ENCODE data around the gene STX10. TPM values are rescaled to one million over a fixed set of nuclear protein-coding genes. Genes with fewer than 3 reads are reported as not detected.
"Not testable (repeated sequence)": the region's sequence is repeated elsewhere in the genome, so short reads cannot be mapped to it uniquely, and the experiment has no call there.

STX10 gene
- total RNA-seq, 1 donor from 2014 or later: 70.2 TPM

DNA sequence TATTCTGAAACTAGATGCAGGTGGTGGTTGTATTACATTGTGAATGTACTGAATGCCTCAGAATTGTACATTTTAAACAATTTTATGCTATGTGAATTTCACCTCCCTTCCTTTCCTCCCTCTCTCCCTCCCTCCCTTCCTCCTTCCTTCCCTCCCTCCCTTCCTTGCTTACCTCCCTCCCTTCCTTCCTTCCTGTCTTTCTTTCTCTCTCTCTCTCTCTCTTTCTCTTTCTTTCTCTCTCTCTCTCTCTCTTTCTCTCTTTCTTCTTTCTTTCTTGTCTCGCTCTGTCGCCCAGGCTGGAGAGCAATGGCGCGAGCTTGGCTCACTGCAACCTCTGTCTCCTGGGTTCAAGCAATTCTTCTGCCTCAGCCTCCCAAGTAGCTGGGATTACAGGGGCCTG lies 37.2 kb upstream of the STX10 start:
- TF ChIP-seq, protein P1, sequence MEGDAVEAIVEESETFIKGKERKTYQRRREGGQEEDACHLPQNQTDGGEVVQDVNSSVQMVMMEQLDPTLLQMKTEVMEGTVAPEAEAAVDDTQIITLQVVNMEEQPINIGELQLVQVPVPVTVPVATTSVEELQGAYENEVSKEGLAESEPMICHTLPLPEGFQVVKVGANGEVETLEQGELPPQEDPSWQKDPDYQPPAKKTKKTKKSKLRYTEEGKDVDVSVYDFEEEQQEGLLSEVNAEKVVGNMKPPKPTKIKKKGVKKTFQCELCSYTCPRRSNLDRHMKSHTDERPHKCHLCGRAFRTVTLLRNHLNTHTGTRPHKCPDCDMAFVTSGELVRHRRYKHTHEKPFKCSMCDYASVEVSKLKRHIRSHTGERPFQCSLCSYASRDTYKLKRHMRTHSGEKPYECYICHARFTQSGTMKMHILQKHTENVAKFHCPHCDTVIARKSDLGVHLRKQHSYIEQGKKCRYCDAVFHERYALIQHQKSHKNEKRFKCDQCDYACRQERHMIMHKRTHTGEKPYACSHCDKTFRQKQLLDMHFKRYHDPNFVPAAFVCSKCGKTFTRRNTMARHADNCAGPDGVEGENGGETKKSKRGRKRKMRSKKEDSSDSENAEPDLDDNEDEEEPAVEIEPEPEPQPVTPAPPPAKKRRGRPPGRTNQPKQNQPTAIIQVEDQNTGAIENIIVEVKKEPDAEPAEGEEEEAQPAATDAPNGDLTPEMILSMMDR (IDR thresholded peaks at IDR 0.05; ENCODE audit: insufficient read depth, low read length, poor library complexity, severe bottlenecking): no peak
- no peaks in the 10 kb centered on the region for H3K27me3 ChIP-seq (ENCODE audit: control insufficient read depth, insufficient read depth, low read length)
- no peak overlapping the region for H3K4me3 ChIP-seq (ENCODE audit: low read depth, low read length)
- no peaks in the 10 kb centered on the region for H3K36me3 ChIP-seq (ENCODE audit: control insufficient read depth, insufficient read depth, low read length)
- DNase-seq (ENCODE audit: low read depth): no peak

DNA sequence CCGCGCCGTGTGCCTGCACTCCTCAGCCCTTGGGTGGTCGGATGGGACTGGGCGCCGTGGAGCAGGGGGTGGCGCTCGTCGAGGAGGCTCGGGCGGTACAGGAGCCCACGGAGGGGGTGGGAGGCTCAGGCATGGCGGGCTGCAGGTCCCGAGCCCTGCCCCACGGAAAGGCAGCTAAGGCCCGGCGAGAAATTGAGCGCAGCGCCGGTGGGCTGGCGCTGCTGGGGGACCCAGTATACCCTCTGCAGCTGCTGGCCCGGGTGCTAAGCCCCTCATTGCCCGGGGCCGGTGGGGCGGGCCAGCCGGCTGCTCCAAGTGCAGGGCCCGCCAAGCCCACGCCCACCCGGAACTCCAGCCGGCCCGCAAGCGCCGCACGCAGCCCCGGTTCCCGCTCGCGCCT lies 36.5 kb upstream of the STX10 start:
- not testable (repeated sequence) for H3K27me3 ChIP-seq (ENCODE audit: control insufficient read depth, insufficient read depth, low read length); H3K4me3 ChIP-seq (ENCODE audit: low read depth, low read length); H3K36me3 ChIP-seq (ENCODE audit: control insufficient read depth, insufficient read depth, low read length); DNase-seq (ENCODE audit: low read depth)

DNA sequence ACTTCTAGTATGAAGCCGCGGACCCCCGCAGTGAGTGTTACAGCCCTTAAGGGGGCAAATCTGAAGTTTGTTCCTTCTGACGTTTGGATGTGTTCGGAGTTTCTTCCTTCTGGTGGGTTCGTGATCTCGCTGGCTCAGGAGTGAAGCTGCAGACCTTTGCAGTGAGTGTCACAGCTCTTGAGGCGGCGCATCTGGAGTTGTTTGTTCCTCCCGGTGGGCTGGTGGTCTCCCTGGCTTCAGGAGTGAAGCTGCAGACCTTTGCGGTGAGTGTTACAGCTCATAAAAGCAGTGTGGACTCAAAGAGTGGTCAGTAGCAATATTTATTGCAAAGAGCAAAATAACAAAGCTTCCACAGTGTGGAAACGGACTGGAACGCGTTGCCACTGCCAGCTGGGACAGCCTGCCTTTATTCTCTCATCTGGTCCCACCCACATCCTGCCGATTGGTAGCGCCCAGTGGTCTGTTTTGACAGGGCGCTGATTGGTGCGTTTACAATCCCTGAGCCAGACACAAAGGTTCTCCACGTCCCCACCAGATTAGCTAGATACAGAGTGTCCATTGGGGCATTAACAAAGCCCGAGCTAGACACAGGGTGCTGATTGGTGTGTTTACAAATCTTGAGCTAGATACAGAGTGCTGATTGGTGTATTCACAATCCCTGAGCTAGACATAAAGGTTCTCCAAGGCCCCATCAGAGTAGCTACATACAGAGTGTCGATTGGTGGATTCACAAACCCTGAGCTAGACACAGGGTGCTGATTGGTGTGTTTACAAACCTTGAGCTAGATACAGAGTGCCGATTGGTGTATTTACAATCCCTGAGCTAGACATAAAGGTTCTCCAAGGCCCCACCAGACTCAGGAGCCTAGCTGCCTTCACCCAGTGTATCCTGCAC lies 35.8 kb upstream of the STX10 start:
- not testable (repeated sequence) for H3K36me3 ChIP-seq (ENCODE audit: control insufficient read depth, insufficient read depth, low read length); DNase-seq (ENCODE audit: low read depth); H3K4me3 ChIP-seq (ENCODE audit: low read depth, low read length); H3K27me3 ChIP-seq (ENCODE audit: control insufficient read depth, insufficient read depth, low read length)

DNA sequence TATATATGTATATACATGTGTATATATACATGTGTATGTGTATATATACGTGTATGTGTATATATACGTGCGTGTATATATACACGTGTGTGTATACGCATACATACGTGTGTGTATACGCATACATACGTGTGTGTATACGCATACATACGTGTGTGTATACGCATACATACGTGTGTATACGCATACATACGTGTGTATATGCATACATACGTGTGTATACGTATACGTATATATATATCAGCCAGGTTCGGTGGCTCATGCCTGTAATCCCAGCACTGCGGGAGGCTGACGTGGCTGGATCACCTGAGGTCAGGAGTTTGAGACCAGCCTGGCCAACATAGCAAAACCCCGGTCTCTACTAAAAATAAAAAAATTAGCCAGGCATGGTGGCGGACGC lies 34.8 kb upstream of the STX10 start:
- not testable (repeated sequence) for H3K36me3 ChIP-seq (ENCODE audit: control insufficient read depth, insufficient read depth, low read length); H3K27me3 ChIP-seq (ENCODE audit: control insufficient read depth, insufficient read depth, low read length); H3K4me3 ChIP-seq (ENCODE audit: low read depth, low read length); DNase-seq (ENCODE audit: low read depth)

DNA sequence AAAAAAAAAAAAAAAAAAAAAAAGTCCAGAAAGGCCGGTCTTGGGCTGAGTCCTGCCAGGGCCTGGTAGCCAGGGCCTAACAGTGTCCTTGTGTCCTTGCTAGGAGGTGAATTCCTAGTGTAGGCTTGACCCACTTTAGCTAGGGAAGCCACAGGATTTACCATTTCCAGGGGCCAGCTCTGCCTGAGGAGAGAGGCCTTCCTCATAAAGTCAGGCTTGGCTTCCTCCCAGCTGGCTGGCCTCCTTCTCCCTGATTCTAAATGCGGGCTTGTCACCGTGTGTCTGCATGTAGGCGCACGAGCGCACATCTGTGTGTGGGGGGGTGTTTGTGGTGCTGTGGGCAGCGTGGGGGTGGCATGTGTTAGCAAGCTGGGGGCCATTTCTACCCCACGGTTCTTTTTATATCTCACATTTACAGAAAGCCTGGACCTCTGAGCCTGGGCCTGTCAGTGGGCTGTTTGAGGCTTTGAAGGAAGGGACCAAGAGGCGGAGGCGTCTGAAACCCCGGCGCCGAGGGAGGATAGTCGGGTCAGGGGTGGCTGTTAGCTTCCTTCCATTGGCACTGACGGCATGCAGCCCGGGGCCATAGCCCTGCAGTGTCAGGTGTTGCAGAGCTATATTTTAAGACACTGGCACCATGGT lies 31.7 kb upstream of the STX10 start:
- no peaks in the 10 kb centered on the region for H3K36me3 ChIP-seq (ENCODE audit: control insufficient read depth, insufficient read depth, low read length)
- TF ChIP-seq, protein P1 (IDR thresholded peaks at IDR 0.05; ENCODE audit: insufficient read depth, low read length, poor library complexity, severe bottlenecking): no peak
- DNase-seq (ENCODE audit: low read depth): no peak
- H3K27me3 ChIP-seq (ENCODE audit: control insufficient read depth, insufficient read depth, low read length): no peaks in the 10 kb centered on the region
- H3K4me3 ChIP-seq (ENCODE audit: low read depth, low read length): no peak overlapping the region

DNA sequence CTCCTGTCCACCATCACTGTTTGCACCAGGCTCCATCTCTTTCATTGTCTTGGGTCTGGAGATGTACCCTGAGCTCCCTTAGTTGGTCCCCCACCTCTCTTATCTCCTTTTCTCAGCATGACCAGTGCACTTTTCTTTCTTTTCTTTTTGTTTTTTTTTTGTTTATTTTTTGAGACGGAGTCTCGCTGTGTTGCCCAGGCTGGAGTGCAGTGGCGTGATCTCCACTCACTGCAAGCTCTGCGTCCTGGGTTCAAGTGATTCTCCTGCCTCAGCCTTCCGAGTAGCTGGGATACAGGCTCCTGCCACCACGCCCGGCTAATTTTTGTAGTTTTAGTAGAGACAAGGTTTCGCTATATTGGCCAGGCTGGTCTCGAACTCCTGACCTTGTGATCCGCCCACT lies 28.1 kb upstream of the STX10 start:
- H3K4me3 ChIP-seq (ENCODE audit: low read depth, low read length); H3K36me3 ChIP-seq (ENCODE audit: control insufficient read depth, insufficient read depth, low read length); DNase-seq (ENCODE audit: low read depth); H3K27me3 ChIP-seq (ENCODE audit: control insufficient read depth, insufficient read depth, low read length): not testable (repeated sequence)

DNA sequence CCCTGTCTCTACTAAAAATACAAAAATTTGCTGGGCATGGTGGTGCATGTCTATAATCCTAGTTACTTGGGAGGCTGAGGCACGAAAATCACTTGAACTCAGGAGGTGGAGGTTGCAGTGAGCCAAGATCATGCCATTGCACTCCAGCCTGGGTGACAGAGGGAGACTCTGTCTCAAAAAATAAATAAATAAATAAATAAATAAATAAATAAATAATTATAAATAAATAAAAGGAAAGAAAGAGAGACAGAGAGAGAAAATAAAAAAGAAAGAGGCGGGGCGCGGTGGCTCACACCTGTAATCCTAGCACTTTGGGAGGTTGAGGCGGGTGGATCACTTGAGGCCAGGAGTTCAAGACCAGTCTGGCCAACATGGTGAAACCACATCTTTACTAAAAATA lies 27.4 kb upstream of the STX10 start:
- not testable (repeated sequence) for H3K27me3 ChIP-seq (ENCODE audit: control insufficient read depth, insufficient read depth, low read length); H3K4me3 ChIP-seq (ENCODE audit: low read depth, low read length); H3K36me3 ChIP-seq (ENCODE audit: control insufficient read depth, insufficient read depth, low read length); DNase-seq (ENCODE audit: low read depth)

DNA sequence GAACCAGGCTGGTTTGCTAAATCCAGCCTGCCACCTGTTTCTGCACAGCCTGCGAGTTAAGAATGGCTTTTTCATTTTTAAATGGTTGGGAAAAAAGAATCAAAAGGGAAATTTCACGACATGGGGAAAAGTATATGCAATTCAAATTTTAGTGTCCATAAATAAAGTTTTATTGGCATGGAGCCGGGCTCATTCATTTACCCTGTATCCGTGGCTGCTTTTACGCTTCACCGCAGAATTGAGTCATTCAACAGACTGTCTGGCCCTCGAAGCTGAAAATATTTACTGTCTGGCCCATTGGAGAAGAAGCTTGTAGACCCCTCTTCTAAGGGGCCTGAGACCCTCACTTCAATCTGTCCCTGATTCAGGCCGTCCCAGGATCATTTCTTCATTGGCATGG lies 26.2 kb upstream of the STX10 start:
- H3K36me3 ChIP-seq (ENCODE audit: control insufficient read depth, insufficient read depth, low read length): no peaks in the 10 kb centered on the region
- no peak for DNase-seq (ENCODE audit: low read depth)
- H3K27me3 ChIP-seq (ENCODE audit: control insufficient read depth, insufficient read depth, low read length): no peaks in the 10 kb centered on the region
- TF ChIP-seq, protein P1 (IDR thresholded peaks at IDR 0.05; ENCODE audit: insufficient read depth, low read length, poor library complexity, severe bottlenecking): no peak
- H3K4me3 ChIP-seq (ENCODE audit: low read depth, low read length): no peak overlapping the region

Data from kidney epithelial cell (primary cell).